ENCODE data around the gene IFNLR1.

The IFNLR1 gene

DNA sequence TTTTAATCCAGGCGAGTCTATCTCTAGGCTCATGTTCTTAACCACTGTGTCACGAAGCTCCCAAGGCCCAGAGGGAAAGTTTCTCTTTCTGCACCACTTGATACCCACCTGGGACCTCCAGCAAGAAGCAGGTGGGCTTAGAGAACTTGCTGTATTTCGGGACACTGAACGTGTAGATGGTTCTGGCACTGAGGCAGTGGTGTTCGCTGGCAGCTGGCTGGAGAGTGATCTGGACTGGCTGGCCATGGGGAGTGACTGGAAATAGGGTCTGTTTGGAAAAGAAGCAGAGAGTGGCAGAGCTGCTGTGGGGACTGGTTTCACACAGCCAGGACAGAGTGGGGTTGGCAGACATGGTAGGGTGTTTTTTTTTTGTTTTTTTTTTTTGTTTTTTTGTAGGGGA lies 27.7 kb downstream of the IFNLR1 start:
- Histone ChIP-seq H3K4me3 (ENCODE audit: low read depth, low read length) (no peak overlapping the region), H3K27me3 (ENCODE audit: control insufficient read depth, insufficient read depth, low read length) (no peaks in the 10 kb centered on the region), H3K27ac (ENCODE audit: low read depth, low read length) (no peak overlapping the region), H3K9ac (ENCODE audit: low read length) (no peak overlapping the region), H3K4me1 (ENCODE audit: control insufficient read depth, insufficient read depth, low read length) (0 out of 2 replicates have a peak, but pooled peaks cover under 1% of the 10 kb centered on the region), H3K36me3 (ENCODE audit: control insufficient read depth, insufficient read depth, low read length) (peaks cover 49% of the 10 kb centered on the region), H3K9me3 (ENCODE audit: control insufficient read depth, insufficient read depth, low read depth, low read length) (no peaks in the 10 kb centered on the region)

DNA sequence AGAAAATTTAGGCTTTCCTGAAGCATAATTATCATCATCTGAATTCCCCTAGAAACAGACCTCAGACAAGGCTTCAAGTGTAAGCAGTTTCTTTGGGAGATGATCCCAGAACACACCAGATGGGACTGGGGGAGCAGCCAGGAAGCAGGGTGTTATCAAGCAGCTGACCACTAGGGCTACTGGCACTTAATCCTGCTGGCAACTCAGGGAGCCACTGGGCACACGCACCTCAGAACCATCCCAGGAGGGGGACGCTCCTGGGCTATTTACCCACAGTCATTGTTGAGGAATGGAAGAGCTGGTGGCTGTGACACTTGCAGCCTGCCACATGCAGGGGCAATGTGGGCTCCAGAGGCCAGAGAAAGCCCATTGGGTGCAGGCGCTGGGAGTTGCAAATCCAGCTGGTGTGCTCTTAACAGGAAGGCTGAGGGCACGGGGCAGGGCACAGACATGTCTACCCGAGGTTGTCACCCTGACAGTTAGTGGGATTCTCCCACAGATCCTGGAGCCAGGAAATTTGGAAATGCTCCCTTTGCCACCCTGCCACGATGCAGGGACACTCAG lies 29.1 kb downstream of the IFNLR1 start:
- Histone ChIP-seq H3K9me3 (ENCODE audit: control insufficient read depth, insufficient read depth, low read depth, low read length) (no peaks in the 10 kb centered on the region), H3K4me3 (ENCODE audit: low read depth, low read length) (no peak overlapping the region), H3K27me3 (ENCODE audit: control insufficient read depth, insufficient read depth, low read length) (no peaks in the 10 kb centered on the region), H3K9ac (ENCODE audit: low read length) (no peak overlapping the region), H3K27ac (ENCODE audit: low read depth, low read length) (no peak overlapping the region), H3K4me1 (ENCODE audit: control insufficient read depth, insufficient read depth, low read length) (peaks cover 10% of the 10 kb centered on the region), H3K36me3 (ENCODE audit: control insufficient read depth, insufficient read depth, low read length) (peaks cover 46% of the 10 kb centered on the region)

DNA sequence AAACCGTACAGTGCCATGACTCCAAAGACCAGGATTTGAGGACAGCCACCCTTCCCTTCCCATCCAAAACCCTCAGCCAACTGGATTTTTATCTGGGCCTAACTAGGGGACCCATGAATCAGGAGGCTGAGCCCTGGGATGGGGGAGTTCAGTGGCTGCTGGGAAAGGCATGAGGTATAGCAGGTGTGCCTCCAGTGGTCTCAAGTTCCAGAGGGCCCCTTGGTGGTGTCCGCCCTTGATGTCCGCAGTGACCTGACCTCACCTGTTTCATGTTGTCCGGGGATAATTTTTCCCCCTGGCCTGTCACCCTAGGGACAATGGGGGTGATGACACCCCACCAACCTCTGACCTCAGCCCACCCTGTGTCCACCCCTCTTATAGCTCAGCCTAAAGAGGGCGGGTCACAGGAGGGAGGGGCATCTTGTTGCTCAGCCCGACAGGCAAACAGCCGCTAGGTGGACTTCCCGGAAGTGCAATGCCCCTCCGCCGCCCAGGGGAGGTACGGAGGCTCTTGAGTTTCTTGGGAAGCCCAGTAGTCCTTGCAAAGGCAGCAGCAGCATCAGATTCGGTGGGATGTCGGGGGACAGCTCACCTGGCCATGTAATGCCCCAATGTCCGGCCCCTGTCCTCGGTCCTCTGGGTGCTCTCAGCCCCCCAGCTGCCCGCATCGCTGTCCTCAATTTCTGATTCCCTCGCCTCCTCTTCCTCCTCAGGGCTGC lies 30.4 kb downstream of the IFNLR1 start:
- Histone ChIP-seq H3K36me3 (ENCODE audit: control insufficient read depth, insufficient read depth, low read length) (peaks cover 46% of the 10 kb centered on the region), H3K27ac (ENCODE audit: low read depth, low read length) (no peak overlapping the region), H3K9me3 (ENCODE audit: control insufficient read depth, insufficient read depth, low read depth, low read length) (no peaks in the 10 kb centered on the region), H3K4me1 (ENCODE audit: control insufficient read depth, insufficient read depth, low read length) (peaks cover 23% of the 10 kb centered on the region), H3K27me3 (ENCODE audit: control insufficient read depth, insufficient read depth, low read length) (no peaks in the 10 kb centered on the region), H3K9ac (ENCODE audit: low read length) (no peak overlapping the region), H3K4me3 (ENCODE audit: low read depth, low read length) (no peak overlapping the region)

DNA sequence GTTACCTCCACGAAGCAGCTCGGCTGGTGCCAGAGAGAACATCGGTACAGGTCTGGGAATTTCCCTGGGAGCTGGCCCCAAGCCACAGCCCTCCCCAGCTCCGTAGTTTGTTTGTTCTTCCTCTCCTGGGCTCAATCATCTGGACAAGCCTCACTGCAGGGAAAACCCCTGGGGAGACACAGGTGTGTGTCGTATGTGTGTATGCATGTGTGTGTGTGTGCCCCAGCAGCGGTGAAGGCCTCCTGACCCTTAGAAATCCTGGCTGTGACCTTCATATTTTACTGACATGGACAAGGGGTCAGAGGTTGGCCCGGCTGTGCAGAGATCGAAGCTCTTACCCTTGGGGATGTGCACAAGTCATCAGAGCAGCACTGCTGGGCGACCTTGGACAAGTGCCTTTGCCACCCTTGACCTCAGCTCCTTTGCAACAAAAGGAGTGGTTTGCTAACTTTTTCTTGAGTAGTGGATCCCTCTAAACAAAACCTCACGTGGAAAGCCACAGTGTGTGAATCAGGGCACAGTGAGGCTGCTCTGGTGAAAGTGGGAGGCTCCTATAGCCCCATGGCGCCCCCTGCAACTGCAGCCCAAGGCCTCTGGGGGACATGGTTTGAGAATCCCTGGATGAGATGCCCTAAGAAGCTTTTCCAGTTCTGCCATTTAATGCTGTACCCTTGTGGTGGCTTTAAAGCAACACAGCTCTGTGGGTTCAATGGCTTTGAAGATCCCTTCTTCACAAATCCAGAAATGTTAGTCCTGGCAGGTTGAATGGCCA lies 31.9 kb downstream of the IFNLR1 start:
- peaks cover 34% of the 10 kb centered on the region for H3K4me1 ChIP-seq (ENCODE audit: control insufficient read depth, insufficient read depth, low read length)
- H3K27ac ChIP-seq (ENCODE audit: low read depth, low read length): no peak overlapping the region
- no peak overlapping the region for H3K4me3 ChIP-seq (ENCODE audit: low read depth, low read length)
- no peak overlapping the region for H3K9ac ChIP-seq (ENCODE audit: low read length)
- H3K36me3 ChIP-seq (ENCODE audit: control insufficient read depth, insufficient read depth, low read length): peaks cover 40% of the 10 kb centered on the region
- no peaks in the 10 kb centered on the region for H3K27me3 ChIP-seq (ENCODE audit: control insufficient read depth, insufficient read depth, low read length)
- no peaks in the 10 kb centered on the region for H3K9me3 ChIP-seq (ENCODE audit: control insufficient read depth, insufficient read depth, low read depth, low read length)

DNA sequence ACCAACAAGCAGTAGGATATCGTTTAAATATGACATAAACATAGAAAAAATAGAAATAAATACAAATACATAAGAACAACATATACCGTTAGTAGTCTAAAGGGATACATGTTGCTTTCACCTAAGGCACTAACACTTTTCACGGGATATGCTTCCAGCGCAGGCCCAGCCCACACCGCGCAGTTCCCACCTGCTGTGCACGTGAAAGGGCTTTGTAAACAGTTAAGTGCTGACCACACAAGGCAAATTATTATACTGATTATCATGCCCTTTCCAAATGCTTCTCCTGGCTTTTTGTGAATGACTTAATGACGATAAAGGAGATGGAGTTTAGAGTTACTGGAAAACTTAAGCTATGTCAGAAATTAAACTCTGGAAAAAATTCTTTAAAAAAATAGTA lies 32.9 kb downstream of the IFNLR1 start:
- Histone ChIP-seq H3K4me3 (ENCODE audit: low read depth, low read length) (no peak overlapping the region), H3K9me3 (ENCODE audit: control insufficient read depth, insufficient read depth, low read depth, low read length) (no peaks in the 10 kb centered on the region), H3K27me3 (ENCODE audit: control insufficient read depth, insufficient read depth, low read length) (no peaks in the 10 kb centered on the region), H3K4me1 (ENCODE audit: control insufficient read depth, insufficient read depth, low read length) (peaks cover 40% of the 10 kb centered on the region), H3K36me3 (ENCODE audit: control insufficient read depth, insufficient read depth, low read length) (peaks cover 38% of the 10 kb centered on the region), H3K27ac (ENCODE audit: low read depth, low read length) (no peak overlapping the region), H3K9ac (ENCODE audit: low read length) (no peak overlapping the region)

DNA sequence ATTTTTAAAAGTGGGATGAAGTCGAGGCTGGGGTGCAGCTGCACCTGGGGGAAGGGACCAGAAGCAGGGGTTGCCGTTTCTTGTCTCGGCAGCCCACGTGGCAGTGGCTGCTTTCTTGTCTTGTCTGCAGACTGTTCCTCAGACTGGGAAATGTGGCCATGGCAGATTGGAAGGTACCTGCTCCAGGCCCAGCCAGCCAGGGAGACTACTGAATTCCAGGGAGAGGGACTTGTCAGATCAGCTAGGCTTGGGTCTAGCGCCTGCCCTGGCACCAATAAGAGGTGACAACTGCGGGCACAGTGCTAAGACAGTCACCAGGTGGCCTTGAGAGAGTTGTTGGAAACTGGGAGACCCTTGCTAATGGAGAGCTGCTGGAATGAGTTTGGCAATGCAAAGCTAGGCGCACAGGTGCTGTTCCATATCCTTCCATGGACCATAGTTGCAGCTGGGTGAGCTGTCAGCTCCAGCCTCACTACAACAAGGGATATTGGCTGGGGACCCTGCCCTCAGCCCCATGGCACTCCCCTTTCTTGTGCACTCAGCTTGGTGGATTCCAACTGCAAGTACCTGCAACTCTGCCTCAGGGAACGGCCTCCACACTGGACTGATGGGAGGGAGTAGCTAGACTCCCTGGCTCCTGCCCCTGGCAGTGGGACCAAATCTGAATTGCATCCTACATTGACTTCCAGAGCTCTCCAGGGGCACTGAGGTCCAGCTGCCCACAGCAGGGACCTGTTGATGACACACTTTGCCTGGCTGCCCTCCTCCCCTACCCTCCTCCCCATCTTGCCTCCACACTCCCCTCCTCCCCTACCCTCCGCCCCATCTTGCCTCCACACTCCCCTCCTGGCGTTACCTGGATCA lies 34.2 kb downstream of the IFNLR1 start:
- H3K27ac ChIP-seq (ENCODE audit: low read depth, low read length): peak overlapping the region; percentile 99; the same call in 1 of the 2 replicates

DNA sequence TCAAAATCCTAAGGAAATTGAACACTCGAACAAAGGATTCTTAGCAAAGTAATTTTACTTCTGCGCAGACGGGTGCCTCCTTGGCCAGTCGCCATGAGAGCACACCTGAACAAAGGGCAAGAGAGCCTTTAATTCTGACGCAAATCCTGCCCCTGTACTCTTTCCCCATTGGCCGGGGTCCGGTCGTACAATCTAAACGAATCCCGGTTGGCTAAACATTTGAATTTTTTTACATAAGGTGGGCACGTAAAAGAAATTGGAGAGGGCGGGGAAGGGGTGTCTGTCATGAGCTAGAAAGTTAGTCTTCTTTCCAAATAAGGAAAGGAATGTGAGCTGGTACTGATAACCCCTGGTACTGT lies 35.9 kb downstream of the IFNLR1 start:
- peak overlapping the region; percentile 99 for H3K27ac ChIP-seq (ENCODE audit: low read depth, low read length)

More for the DNA sequence above, 34.2 kb downstream of the IFNLR1 start:
- no peak overlapping the region for H3K4me3 ChIP-seq (ENCODE audit: low read depth, low read length)
- H3K27me3 ChIP-seq (ENCODE audit: control insufficient read depth, insufficient read depth, low read length): no peaks in the 10 kb centered on the region
- H3K9me3 ChIP-seq (ENCODE audit: control insufficient read depth, insufficient read depth, low read depth, low read length): no peaks in the 10 kb centered on the region
- H3K36me3 ChIP-seq (ENCODE audit: control insufficient read depth, insufficient read depth, low read length): peaks cover 25% of the 10 kb centered on the region
- H3K9ac ChIP-seq (ENCODE audit: low read length): peak overlapping the region; percentile 51
- H3K4me1 ChIP-seq (ENCODE audit: control insufficient read depth, insufficient read depth, low read length): peaks cover 40% of the 10 kb centered on the region

DNA sequence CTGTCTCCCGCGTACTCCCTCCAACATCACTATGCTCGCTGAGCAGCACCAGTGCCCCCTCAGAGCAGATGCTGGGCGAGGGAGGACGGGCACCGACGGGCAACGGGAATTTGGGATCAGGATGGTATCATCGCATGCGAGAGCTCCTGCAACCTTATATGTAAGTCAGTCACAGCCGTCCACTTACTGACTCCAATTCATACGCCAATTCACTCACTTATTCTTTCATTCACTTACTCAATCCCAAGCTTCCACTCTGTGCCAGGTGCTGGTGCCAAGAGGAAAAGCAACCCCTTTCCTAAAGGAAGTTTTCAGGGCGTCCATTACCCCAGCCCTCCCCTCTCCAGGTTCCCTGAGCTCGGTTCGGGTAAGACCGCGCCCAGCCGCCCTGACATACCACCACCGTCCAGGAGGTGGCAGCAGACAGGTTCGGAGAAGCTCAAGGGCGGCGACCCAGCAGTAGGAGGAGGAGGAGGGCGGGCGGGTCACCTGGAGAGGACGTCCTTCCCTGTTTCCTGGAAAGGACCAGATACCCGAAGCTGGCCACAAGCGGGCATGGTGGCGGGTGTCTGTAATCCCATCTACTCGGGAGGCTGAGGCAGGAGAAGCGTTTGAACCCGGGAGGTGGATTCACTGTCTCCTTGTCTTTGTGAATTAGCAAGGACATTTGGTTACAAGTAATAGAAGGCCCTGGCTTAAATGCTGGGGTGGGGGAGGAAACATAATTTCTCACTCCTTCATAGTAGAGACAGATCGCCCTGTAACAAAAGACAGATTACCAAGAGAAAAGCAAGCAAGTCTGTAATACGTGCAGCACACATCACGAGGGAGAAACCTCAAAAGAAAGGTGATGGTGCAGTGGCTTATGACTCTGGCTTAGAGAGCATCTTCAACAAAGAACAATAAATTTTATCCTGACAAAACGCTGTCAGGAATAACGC lies 36.6 kb downstream of the IFNLR1 start:
- peak overlapping the region; percentile 99 for H3K9ac ChIP-seq (ENCODE audit: low read length)
- H3K4me3 ChIP-seq (ENCODE audit: low read depth, low read length): peak overlapping the region; percentile 57
- H3K9me3 ChIP-seq (ENCODE audit: control insufficient read depth, insufficient read depth, low read depth, low read length): no peaks in the 10 kb centered on the region
- H3K27me3 ChIP-seq (ENCODE audit: control insufficient read depth, insufficient read depth, low read length): no peaks in the 10 kb centered on the region
- H3K27ac ChIP-seq (ENCODE audit: low read depth, low read length): peak overlapping the region; percentile 99
- H3K36me3 ChIP-seq (ENCODE audit: control insufficient read depth, insufficient read depth, low read length): 0 out of 2 replicates have a peak, but pooled peaks cover 3% of the 10 kb centered on the region
- peaks cover 40% of the 10 kb centered on the region for H3K4me1 ChIP-seq (ENCODE audit: control insufficient read depth, insufficient read depth, low read length)

More for the DNA sequence above, 35.9 kb downstream of the IFNLR1 start:
- Histone ChIP-seq H3K9me3 (ENCODE audit: control insufficient read depth, insufficient read depth, low read depth, low read length) (no peaks in the 10 kb centered on the region), H3K4me1 (ENCODE audit: control insufficient read depth, insufficient read depth, low read length) (peaks cover 40% of the 10 kb centered on the region), H3K9ac (ENCODE audit: low read length) (peak overlapping the region; percentile 99), H3K36me3 (ENCODE audit: control insufficient read depth, insufficient read depth, low read length) (0 out of 2 replicates have a peak, but pooled peaks cover 8% of the 10 kb centered on the region), H3K4me3 (ENCODE audit: low read depth, low read length) (peak overlapping the region; percentile 57), H3K27me3 (ENCODE audit: control insufficient read depth, insufficient read depth, low read length) (no peaks in the 10 kb centered on the region)

DNA sequence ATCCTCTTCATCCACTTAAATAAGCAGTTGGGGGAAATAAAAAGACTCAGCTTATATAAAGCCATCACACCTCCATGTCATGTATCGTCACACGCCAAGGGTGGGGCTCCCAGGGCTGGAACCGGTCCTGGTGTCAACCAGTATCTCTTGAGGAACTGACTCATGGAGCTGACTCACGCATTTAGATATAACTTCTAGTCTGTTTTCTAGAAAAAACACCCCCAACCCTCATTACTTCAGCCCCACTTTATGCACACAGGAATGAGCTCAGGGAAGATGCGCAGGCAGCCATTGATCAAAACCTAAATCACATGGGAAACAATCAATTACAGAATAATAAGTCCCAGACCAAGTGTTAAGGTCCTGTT lies 37.2 kb downstream of the IFNLR1 start:
- Histone ChIP-seq H3K27me3 (ENCODE audit: control insufficient read depth, insufficient read depth, low read length) (no peaks in the 10 kb centered on the region), H3K9ac (ENCODE audit: low read length) (peak overlapping the region; percentile 99), H3K4me3 (ENCODE audit: low read depth, low read length) (peak overlapping the region; percentile 57), H3K36me3 (ENCODE audit: control insufficient read depth, insufficient read depth, low read length) (no peaks in the 10 kb centered on the region), H3K4me1 (ENCODE audit: control insufficient read depth, insufficient read depth, low read length) (peaks cover 40% of the 10 kb centered on the region), H3K9me3 (ENCODE audit: control insufficient read depth, insufficient read depth, low read depth, low read length) (no peaks in the 10 kb centered on the region), H3K27ac (ENCODE audit: low read depth, low read length) (no peak overlapping the region)

DNA sequence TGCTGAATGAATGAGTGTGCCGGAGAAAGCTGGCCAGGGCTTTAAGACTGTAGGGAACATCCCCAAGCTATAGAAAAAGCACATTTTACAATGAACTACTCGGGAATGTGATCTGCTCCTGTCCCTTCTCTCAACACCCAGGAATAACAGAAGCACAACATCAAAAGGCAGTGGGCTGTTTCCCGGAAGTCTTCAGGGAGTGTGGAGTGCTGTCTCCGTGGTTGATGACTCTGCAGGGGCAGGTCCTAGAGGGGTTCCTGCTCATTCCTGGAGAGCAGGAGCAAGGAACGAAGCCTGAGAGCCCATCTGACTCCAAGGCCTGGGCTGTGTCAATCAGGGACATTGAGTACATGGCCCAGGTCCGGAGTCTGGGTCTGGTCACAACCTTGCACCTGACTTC lies 39.3 kb downstream of the IFNLR1 start:
- H3K9me3 ChIP-seq (ENCODE audit: control insufficient read depth, insufficient read depth, low read depth, low read length): no peaks in the 10 kb centered on the region
- no peak overlapping the region for H3K9ac ChIP-seq (ENCODE audit: low read length)
- H3K4me3 ChIP-seq (ENCODE audit: low read depth, low read length): no peak overlapping the region
- H3K27ac ChIP-seq (ENCODE audit: low read depth, low read length): no peak overlapping the region
- H3K4me1 ChIP-seq (ENCODE audit: control insufficient read depth, insufficient read depth, low read length): peaks cover 28% of the 10 kb centered on the region
- no peaks in the 10 kb centered on the region for H3K27me3 ChIP-seq (ENCODE audit: control insufficient read depth, insufficient read depth, low read length)
- no peaks in the 10 kb centered on the region for H3K36me3 ChIP-seq (ENCODE audit: control insufficient read depth, insufficient read depth, low read length)

All from HUES6 (cell line).